Measurements from ENCODE around the gene NEK7.

NEK7 gene

GRCh38 chr1:198263186-198263585 lies 106.4 kb downstream of the NEK7 start:
- DNase-seq = no peak

GRCh38 chr1:198264282-198264681 lies 107.5 kb downstream of the NEK7 start:
- DNase-seq = peak; percentile 67

- peak; percentile 95 for DNase-seq
These were observed 108.4 kb downstream of the NEK7 start for GRCh38 chr1:198265073-198265661.

GRCh38 chr1:198267056-198267455 lies 110.3 kb downstream of the NEK7 start:
- no peak for DNase-seq

GRCh38 chr1:198267921-198268320 lies 111.1 kb downstream of the NEK7 start:
- no peak for DNase-seq

GRCh38 chr1:198268784-198269645 lies 112.2 kb downstream of the NEK7 start:
- DNase-seq = peak; percentile 25

GRCh38 chr1:198269646-198269940 lies 112.8 kb downstream of the NEK7 start:
- no peak for DNase-seq

- DNase-seq = no peak
These were observed 113.6 kb downstream of the NEK7 start for GRCh38 chr1:198270273-198270828.

- no peak for DNase-seq
These were observed 114.7 kb downstream of the NEK7 start for GRCh38 chr1:198271467-198271866.

GRCh38 chr1:198272492-198272891 lies 115.7 kb downstream of the NEK7 start:
- peak; percentile 81 for DNase-seq

GRCh38 chr1:198273748-198274295 lies 117.0 kb downstream of the NEK7 start:
- no peak for DNase-seq

- no peak for DNase-seq
These were observed 118.8 kb downstream of the NEK7 start for GRCh38 chr1:198275597-198275996.

- DNase-seq = no peak
These were observed 119.4 kb downstream of the NEK7 start for GRCh38 chr1:198276241-198276640.

- DNase-seq = peak; percentile 38
These were observed 122.1 kb downstream of the NEK7 start for GRCh38 chr1:198278943-198279342.

GRCh38 chr1:198280080-198280479 lies 123.3 kb downstream of the NEK7 start:
- no peak for DNase-seq

GRCh38 chr1:198281911-198282310 lies 125.1 kb downstream of the NEK7 start:
- no peak for DNase-seq

- DNase-seq = no peak
These were observed 126.4 kb downstream of the NEK7 start for GRCh38 chr1:198283222-198283621.

- DNase-seq = no peak
These were observed 131.1 kb downstream of the NEK7 start for GRCh38 chr1:198287916-198288315.

GRCh38 chr1:198290089-198290683 lies 133.4 kb downstream of the NEK7 start:
- no peak for DNase-seq

- DNase-seq = no peak
These were observed 134.2 kb downstream of the NEK7 start for GRCh38 chr1:198291036-198291435.

- DNase-seq = no peak
These were observed 135.1 kb downstream of the NEK7 start for GRCh38 chr1:198291924-198292323.

GRCh38 chr1:198295225-198295624 lies 138.4 kb downstream of the NEK7 start:
- DNase-seq = no peak

GRCh38 chr1:198295971-198296370 lies 139.2 kb downstream of the NEK7 start:
- DNase-seq = no peak

- no peak for DNase-seq
These were observed 140.5 kb downstream of the NEK7 start for GRCh38 chr1:198297281-198297680.
